ENCODE data around the gene CIC. TPM values are rescaled to one million over a fixed set of nuclear protein-coding genes. Genes with fewer than 3 reads are reported as not detected.

The CIC gene
- total and polyA plus RNA-seq, 9 of the 15 experiments (the other 6 are each of a cell fraction or from before 2014, with no cell fraction given) = 0.07 to 44.7 (median 8.6) TPM

DNA sequence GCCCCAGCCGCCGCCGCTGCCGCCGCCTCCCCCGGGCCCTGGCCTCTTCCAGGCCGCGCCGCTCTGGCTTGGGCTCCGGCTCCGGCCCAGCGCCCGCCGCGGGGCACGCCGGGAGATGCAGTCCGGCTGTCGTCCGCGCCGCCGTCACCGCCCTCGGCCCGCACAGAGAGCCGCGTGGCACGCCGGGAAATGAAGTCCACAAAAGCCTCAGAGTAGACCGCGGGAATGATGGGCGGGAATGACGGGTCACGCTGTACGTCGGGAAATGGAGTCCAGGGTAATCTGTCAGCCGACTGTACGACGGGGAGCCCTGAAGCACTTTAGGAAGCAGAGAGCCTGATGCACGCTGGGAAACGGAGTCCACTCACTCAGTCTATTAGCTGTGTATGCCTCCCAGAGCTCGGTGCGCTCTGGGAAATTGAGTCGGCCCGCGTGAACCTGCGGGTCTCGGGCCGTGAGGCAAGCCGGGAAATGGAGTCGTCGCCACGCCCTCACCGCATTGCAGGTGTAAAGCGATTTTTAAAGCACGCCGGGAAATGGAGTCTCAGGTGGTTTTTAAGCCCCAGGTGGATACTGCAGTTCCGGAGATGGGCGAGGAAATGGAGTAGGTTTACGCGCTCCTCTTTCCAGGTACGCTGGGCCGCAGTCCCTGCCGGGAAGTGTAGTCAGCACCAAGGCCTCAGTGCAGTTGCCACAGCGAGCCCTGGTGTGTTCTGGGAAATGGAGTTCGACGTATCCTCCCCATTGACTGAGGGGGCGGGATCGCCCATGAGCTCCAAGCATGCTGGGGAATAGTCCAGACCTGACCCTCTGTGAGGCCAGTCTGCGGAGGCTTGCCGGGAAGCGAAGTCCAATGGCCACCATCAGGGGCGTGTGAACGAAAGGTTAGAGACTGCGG, 26.3 kb upstream of the CIC start, which contains the start of gene GSK3A (continued):
- no peak for TF ChIP-seq KAT2B (IDR thresholded peaks at IDR 0.05; ENCODE audit: low read depth, low read length)
- TF ChIP-seq ATF7 (IDR thresholded peaks at IDR 0.05) = peak; percentile 89
- 0 out of 2 replicates have a peak, but pooled peaks have one; percentile 40 for TF ChIP-seq ZNF41 (CRISPR knock-in tag; conservative IDR thresholded peaks at IDR 0.05)
- TF ChIP-seq, protein P1, sequence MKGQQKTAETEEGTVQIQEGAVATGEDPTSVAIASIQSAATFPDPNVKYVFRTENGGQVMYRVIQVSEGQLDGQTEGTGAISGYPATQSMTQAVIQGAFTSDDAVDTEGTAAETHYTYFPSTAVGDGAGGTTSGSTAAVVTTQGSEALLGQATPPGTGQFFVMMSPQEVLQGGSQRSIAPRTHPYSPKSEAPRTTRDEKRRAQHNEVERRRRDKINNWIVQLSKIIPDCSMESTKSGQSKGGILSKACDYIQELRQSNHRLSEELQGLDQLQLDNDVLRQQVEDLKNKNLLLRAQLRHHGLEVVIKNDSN (CRISPR knock-in tag; IDR thresholded peaks at IDR 0.05) = peak; percentile 63
- TF ChIP-seq SREBF1 (IDR thresholded peaks at IDR 0.05; ENCODE audit: borderline replicate concordance, low read depth, low read length) = peak; percentile 66; the same call in 1 of the 2 replicates
- peak; percentile 20; the same call in 1 of the 2 replicates for TF ChIP-seq XRCC5 (IDR thresholded peaks at IDR 0.05; ENCODE audit: low read depth, low read length)
- peak in 1 of 2 experiments; percentile 94; a peak in 1 of 4 replicates for TF ChIP-seq NONO (IDR thresholded peaks at IDR 0.05; ENCODE audit: low read depth in 2 of 2, low read length in 1 of 2)
- TF ChIP-seq COPS2 (conservative IDR thresholded peaks at IDR 0.05) = no peak
- TF ChIP-seq POLR2H (tag; IDR thresholded peaks at IDR 0.05; ENCODE audit: low read depth) = peak; percentile 95
- TF ChIP-seq, protein P2, sequence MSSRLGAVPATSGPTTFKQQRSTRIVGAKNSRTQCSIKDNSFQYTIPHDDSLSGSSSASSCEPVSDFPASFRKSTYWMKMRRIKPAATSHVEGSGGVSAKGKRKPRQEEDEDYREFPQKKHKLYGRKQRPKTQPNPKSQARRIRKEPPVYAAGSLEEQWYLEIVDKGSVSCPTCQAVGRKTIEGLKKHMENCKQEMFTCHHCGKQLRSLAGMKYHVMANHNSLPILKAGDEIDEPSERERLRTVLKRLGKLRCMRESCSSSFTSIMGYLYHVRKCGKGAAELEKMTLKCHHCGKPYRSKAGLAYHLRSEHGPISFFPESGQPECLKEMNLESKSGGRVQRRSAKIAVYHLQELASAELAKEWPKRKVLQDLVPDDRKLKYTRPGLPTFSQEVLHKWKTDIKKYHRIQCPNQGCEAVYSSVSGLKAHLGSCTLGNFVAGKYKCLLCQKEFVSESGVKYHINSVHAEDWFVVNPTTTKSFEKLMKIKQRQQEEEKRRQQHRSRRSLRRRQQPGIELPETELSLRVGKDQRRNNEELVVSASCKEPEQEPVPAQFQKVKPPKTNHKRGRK (tag; IDR thresholded peaks at IDR 0.05) = no peak
- TF ChIP-seq, protein P3, sequence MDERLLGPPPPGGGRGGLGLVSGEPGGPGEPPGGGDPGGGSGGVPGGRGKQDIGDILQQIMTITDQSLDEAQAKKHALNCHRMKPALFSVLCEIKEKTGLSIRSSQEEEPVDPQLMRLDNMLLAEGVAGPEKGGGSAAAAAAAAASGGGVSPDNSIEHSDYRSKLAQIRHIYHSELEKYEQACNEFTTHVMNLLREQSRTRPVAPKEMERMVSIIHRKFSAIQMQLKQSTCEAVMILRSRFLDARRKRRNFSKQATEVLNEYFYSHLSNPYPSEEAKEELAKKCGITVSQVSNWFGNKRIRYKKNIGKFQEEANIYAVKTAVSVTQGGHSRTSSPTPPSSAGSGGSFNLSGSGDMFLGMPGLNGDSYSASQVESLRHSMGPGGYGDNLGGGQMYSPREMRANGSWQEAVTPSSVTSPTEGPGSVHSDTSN (CRISPR knock-in tag; IDR thresholded peaks at IDR 0.05; ENCODE audit: low read depth) = peak; percentile 73
- TF ChIP-seq, protein P3 (tag; conservative IDR thresholded peaks at IDR 0.05; ENCODE audit: low read depth) = peak; percentile 71
- TF ChIP-seq ZZZ3 (IDR thresholded peaks at IDR 0.05) = no peak
- TF ChIP-seq CBFA2T2 (conservative IDR thresholded peaks at IDR 0.05) = no peak
- TF ChIP-seq ELF2 (CRISPR knock-in tag; IDR thresholded peaks at IDR 0.05) = peak; percentile 64; the same call in 1 of the 2 replicates
- peak in 1 of 2 experiments; percentile 94; a peak in 2 of 4 replicates for TF ChIP-seq ARNT (IDR thresholded peaks at IDR 0.05)
- TF ChIP-seq C11orf30 (IDR thresholded peaks at IDR 0.05; ENCODE audit: low read depth) = peak; percentile 52
- peak; percentile 93 for TF ChIP-seq ZNF644 (tag; IDR thresholded peaks at IDR 0.05; ENCODE audit: low read depth)
- no peak for TF ChIP-seq TRIM28 (IDR thresholded peaks at IDR 0.05)
- TF ChIP-seq BHLHE40 (IDR thresholded peaks at IDR 0.05; ENCODE audit: low read length) = peak; percentile 54
- TF ChIP-seq MEF2D (tag; conservative IDR thresholded peaks at IDR 0.05; ENCODE audit: low read depth) = peak; percentile 66
